Thoracic aorta (tissue), 2 donors: ENCODE data around the gene GAGE10. TPM values are rescaled to one million over a fixed set of nuclear protein-coding genes. Genes with fewer than 3 reads are reported as not detected.
"Not testable (repeated sequence)": the region's sequence is repeated elsewhere in the genome, so short reads cannot be mapped to it uniquely, and the experiment has no call there.

Experiments
- ATAC-seq: fragments of 150-250 bp; one replicate; pipeline ENCODE4 v1.8.0; 2017; ENCODE audit warnings: low read depth; ENCODE audit not compliant: insufficient number of reproducible peaks, low FRiP score
- DNase-seq: peaks from one replicate; pipeline ENCODE4 v3.0.0-alpha.2; 2020; ENCODE audit warnings: low spot score
- H3K27ac ChIP-seq, 2 donors: fragments of 200-600 bp; sonication (generic); 1 replicate in 1 of 2; 2 replicates in 1 of 2; pipeline ENCODE4 v1.5.1; 2016; ENCODE audit warnings: mild to moderate bottlenecking in 2 of 2, moderate library complexity in 2 of 2
- H3K27me3 ChIP-seq: fragments of 200-600 bp; sonication (generic); replicated peaks from 2 replicates; pipeline ENCODE4 v1.6.0; 2016; ENCODE audit warnings: mild to moderate bottlenecking; ENCODE audit not compliant: insufficient read depth
- H3K36me3 ChIP-seq: fragments of 200-600 bp; sonication (generic); one replicate; pipeline ENCODE4 v1.5.1; 2016
- H3K4me1 ChIP-seq, 2 donors: fragments of 200-600 bp; sonication (generic); 1 replicate in 1 of 2; 2 replicates in 1 of 2; pipeline versions ENCODE4 v1.5.1 to v1.6.0; 2016; ENCODE audit warnings: low read depth in 2 of 2, mild to moderate bottlenecking in 1 of 2; ENCODE audit not compliant: control insufficient read depth in 1 of 2
- H3K4me3 ChIP-seq: fragments of 200-600 bp; sonication (generic); 2 replicates; pipeline ENCODE4 v1.5.1; 2016; ENCODE audit warnings: mild to moderate bottlenecking
- H3K9me3 ChIP-seq: fragments of 200-600 bp; sonication (generic); 2 replicates; pipeline ENCODE4 v1.5.1; 2016
- total RNA-seq, 2 donors: library from RNA; depleted of rRNA; stranded (reverse); fragments of >200 nt; gene quantifications; one replicate each; pipeline versions ENCODE4 v1.1.0 to v1.2.3, GENCODE V29; 2016

Gene GAGE10
- total RNA-seq, 2 donors from 2014 or later: not detected

GRCh38 chrX:49344496-49345175 lies 41.2 kb downstream of the GAGE10 start:
- DNase-seq, ATAC-seq, H3K4me1 ChIP-seq, H3K36me3 ChIP-seq, H3K4me3 ChIP-seq, H3K27ac ChIP-seq, H3K9me3 ChIP-seq, H3K27me3 ChIP-seq: not testable (repeated sequence)

- not testable (repeated sequence) for H3K4me3 ChIP-seq, DNase-seq, H3K36me3 ChIP-seq, H3K27ac ChIP-seq, H3K9me3 ChIP-seq, H3K27me3 ChIP-seq, H3K4me1 ChIP-seq, ATAC-seq
Observed at GRCh38 chrX:49345402-49345801, 42.0 kb downstream of the GAGE10 start.

DNA sequence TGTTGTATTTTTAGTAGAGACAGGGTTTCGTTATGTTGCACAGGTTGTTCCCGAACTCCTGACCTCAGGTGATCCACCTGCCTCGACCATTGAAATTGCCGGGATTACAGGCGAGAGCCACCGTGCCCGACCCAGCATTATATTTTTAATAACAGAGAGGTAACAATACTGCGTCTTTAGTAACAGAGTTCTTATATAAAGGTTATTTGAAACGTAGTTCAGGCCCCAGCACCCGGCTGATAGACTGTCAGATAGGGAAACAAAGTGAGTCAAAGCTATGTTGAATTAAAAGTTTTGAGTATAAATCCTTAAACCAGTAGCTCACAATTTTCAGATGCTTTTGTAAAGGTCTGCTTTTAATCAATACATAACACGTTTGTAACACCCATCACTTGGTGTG lies 42.7 kb downstream of the GAGE10 start:
- not testable (repeated sequence) for H3K4me3 ChIP-seq, H3K4me1 ChIP-seq, H3K9me3 ChIP-seq, H3K27ac ChIP-seq, H3K27me3 ChIP-seq, ATAC-seq, DNase-seq, H3K36me3 ChIP-seq

Other genes with a start within 250 kb of the GAGE10 start
- gene CCDC120, start 244.6 kb upstream of the GAGE10 start, total RNA-seq: 1 to 10 TPM; 3.6 to 5.6 TPM
- 10 to 100 TPM; 24.0 to 25.7 TPM for gene PRAF2, start 229.6 kb upstream of the GAGE10 start, total RNA-seq
- 100 to 1,000 TPM in 1 of 2 donors, 10 to 100 TPM in 1; 90.2 to 108 TPM for gene WDR45, start 223.8 kb upstream of the GAGE10 start, total RNA-seq
- gene GPKOW, start 179.9 kb upstream of the GAGE10 start, total RNA-seq: 10 to 100 TPM; 22.2 to 23.3 TPM
- gene MAGIX, start 140.9 kb upstream of the GAGE10 start, total RNA-seq: 10 to 100 TPM in 1 of 2 donors, 1 to 10 TPM in 1; 3.5 to 16.8 TPM
- 100 to 1,000 TPM in 1 of 2 donors, 10 to 100 TPM in 1; 90.2 to 101 TPM for gene PLP2, start 131.7 kb upstream of the GAGE10 start, total RNA-seq
- gene PRICKLE3, start 117.3 kb upstream of the GAGE10 start, total RNA-seq: 10 to 100 TPM; 21.4 to 46.7 TPM
- gene SYP, start 103.5 kb upstream of the GAGE10 start, total RNA-seq: 1 to 10 TPM; 3.2 to 6.9 TPM
- under 1 TPM in 1 of 2 donors, not detected in 1; 0.81 TPM for gene CACNA1F, start 70.3 kb upstream of the GAGE10 start, total RNA-seq
- gene CCDC22, start 68.2 kb upstream of the GAGE10 start, total RNA-seq: 10 to 100 TPM; 22.3 to 23.2 TPM
- gene FOXP3, start 38.9 kb upstream of the GAGE10 start, total RNA-seq: not detected
- 10 to 100 TPM; 12.6 to 14.8 TPM for gene PPP1R3F, start 33.9 kb upstream of the GAGE10 start, total RNA-seq
- not detected for gene GAGE12J, start 18.4 kb downstream of the GAGE10 start, total RNA-seq
- gene GAGE13, start 27.9 kb downstream of the GAGE10 start, total RNA-seq: not detected
- gene GAGE12C, start 228.5 kb downstream of the GAGE10 start, total RNA-seq: not detected
- not detected for gene GAGE12D, start 238.1 kb downstream of the GAGE10 start, total RNA-seq
- not detected for gene GAGE12E, start 247.6 kb downstream of the GAGE10 start, total RNA-seq